Colonic mucosa (tissue), 4 donors: ENCODE results near the gene YPEL3. TPM values are rescaled to one million over a fixed set of nuclear protein-coding genes. Genes with fewer than 3 reads are reported as not detected.

Experiments
- DNase-seq: peaks from one replicate; pipeline ENCODE4 v3.0.0-alpha.2; 2020
- H3K27ac ChIP-seq: fragments of 200-600 bp; one replicate; pipeline ENCODE4 v1.8.0; 2021
- H3K27me3 ChIP-seq: fragments of 200-600 bp; one replicate; pipeline ENCODE4 v1.8.0; 2021
- H3K36me3 ChIP-seq: fragments of 200-600 bp; one replicate; pipeline ENCODE4 v1.8.0; 2021
- H3K4me1 ChIP-seq: fragments of 200-600 bp; one replicate; pipeline ENCODE4 v1.8.0; 2021; ENCODE audit warnings: mild to moderate bottlenecking
- H3K4me3 ChIP-seq: fragments of 200-600 bp; one replicate; pipeline ENCODE4 v1.8.0; 2021
- H3K9ac ChIP-seq, 2 donors: one replicate each; pipeline ENCODE4 v1.7.0; 2013; ENCODE audit warnings: control low read depth in 2 of 2, low read depth in 2 of 2, low read length in 2 of 2
- H3K9me3 ChIP-seq: fragments of 200-600 bp; one replicate; pipeline ENCODE4 v1.8.0; 2021
- intact Hi-C: fragments of 100-400 bp; cut with DNase I; formaldehyde crosslinking; loops from one replicate; pipeline ENCODE4 v1.14.1; 2022
- total RNA-seq, 2 donors: library from RNA; stranded (reverse); fragmentation: NEBNext Ultra II Directional in 1 of 2; extraction: Animal tissue kit (Norgen Biotek cat#: 25700) in 1 of 2; gene quantifications; one replicate each; pipeline ENCODE4 v1.2.1, GENCODE V29; 2021
- TF ChIP-seq, protein P1 (sequence below): fragments of 200-600 bp; IDR thresholded peaks from one replicate; pipeline ENCODE4 v1.8.0; 2022; ENCODE audit warnings: antibody characterized with exemption, mild to moderate bottlenecking
- donor health status: healthy.
- donor health status: DM: no; HTN: no; CAD: no.
- donor health status: DM: no; HTN: no; CAD: no.

Gene YPEL3
- total RNA-seq, 2 donors from 2014 or later, result 15.5 to 39.2 TPM

DNA sequence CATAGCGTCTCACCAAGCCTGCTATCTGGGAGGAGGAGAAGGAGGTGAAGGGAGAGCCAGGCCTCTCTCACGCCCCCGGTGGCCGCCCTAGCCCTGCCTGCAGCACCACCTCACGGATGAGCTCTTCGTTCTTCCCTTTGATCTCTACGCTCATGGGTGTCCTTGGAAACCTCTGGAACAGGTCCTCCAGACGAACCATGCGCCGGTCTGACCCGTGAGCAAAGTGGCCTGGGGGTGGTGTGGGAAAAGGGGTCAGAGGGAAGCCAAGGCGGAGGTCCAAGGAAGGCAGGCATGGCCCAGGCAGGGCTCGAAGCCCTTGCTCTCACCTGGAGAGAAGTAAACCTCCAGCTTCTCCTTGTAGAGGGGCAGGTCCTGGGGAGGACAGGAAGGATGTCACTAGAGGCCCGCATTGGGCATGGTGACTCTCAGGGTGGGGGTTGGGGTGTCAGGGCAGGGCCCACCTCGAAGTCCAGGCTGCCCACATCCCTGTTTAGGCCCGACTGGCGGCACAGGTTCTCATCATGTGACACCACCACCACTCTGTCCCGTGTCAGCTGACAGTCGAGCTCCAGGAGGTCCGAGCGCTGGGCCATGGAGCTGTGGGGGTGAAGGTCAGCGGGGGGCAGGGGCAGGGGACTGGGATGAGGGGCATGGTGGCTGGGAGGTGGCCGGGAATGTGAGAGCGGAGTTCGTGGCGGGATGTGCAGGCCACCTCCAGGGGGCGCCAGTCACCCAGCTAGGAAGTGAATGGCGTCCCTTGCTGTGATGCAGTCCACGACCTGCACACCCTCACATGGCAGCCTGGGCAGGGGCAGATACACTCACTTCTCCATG is 16.4 kb upstream of the YPEL3 start:
- Histone ChIP-seq H3K4me1 (peaks cover 25% of the 10 kb centered on the region), H3K4me3 (no peak overlapping the region), H3K27me3 (no peaks in the 10 kb centered on the region), H3K36me3 (no peaks in the 10 kb centered on the region), H3K9me3 (no peaks in the 10 kb centered on the region), H3K9ac (peak overlapping the region in 1 of 2 donors; percentile 78), H3K27ac (peak overlapping the region; percentile 79)
- intact Hi-C loops, result no loop called here
- TF ChIP-seq, protein P1, sequence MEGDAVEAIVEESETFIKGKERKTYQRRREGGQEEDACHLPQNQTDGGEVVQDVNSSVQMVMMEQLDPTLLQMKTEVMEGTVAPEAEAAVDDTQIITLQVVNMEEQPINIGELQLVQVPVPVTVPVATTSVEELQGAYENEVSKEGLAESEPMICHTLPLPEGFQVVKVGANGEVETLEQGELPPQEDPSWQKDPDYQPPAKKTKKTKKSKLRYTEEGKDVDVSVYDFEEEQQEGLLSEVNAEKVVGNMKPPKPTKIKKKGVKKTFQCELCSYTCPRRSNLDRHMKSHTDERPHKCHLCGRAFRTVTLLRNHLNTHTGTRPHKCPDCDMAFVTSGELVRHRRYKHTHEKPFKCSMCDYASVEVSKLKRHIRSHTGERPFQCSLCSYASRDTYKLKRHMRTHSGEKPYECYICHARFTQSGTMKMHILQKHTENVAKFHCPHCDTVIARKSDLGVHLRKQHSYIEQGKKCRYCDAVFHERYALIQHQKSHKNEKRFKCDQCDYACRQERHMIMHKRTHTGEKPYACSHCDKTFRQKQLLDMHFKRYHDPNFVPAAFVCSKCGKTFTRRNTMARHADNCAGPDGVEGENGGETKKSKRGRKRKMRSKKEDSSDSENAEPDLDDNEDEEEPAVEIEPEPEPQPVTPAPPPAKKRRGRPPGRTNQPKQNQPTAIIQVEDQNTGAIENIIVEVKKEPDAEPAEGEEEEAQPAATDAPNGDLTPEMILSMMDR, result peak; percentile 77
- DNase-seq, result peak; percentile 83

DNA sequence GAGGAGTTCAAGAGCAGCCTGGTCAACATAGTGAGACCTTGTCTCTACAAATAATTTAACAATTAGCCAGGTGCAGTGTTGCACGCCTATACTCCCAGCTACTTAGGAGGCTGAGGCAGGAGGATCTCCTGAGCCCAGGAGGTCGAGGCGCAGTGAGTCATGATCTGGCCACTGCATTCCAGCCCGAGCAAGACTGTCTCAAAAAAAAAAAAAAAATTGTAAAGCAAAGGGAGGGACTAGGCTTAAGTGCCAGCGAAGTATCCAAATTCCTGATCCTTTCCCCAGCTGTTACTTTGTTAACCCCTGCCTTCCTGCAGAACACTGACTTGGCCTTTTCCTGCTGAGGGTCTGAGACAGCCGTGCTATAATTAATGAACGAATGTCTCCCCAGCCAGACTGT is 14.6 kb upstream of the YPEL3 start:
- H3K4me3 ChIP-seq, result no peak overlapping the region
- no peak overlapping the region for H3K27ac ChIP-seq
- H3K9ac ChIP-seq, result no peak overlapping the region
- no peak for DNase-seq
- H3K36me3 ChIP-seq, result no peaks in the 10 kb centered on the region
- TF ChIP-seq, protein P1, result no peak
- peaks cover 19% of the 10 kb centered on the region for H3K4me1 ChIP-seq
- H3K27me3 ChIP-seq, result no peaks in the 10 kb centered on the region
- intact Hi-C loops, result no loop called here
- H3K9me3 ChIP-seq, result no peaks in the 10 kb centered on the region

DNA sequence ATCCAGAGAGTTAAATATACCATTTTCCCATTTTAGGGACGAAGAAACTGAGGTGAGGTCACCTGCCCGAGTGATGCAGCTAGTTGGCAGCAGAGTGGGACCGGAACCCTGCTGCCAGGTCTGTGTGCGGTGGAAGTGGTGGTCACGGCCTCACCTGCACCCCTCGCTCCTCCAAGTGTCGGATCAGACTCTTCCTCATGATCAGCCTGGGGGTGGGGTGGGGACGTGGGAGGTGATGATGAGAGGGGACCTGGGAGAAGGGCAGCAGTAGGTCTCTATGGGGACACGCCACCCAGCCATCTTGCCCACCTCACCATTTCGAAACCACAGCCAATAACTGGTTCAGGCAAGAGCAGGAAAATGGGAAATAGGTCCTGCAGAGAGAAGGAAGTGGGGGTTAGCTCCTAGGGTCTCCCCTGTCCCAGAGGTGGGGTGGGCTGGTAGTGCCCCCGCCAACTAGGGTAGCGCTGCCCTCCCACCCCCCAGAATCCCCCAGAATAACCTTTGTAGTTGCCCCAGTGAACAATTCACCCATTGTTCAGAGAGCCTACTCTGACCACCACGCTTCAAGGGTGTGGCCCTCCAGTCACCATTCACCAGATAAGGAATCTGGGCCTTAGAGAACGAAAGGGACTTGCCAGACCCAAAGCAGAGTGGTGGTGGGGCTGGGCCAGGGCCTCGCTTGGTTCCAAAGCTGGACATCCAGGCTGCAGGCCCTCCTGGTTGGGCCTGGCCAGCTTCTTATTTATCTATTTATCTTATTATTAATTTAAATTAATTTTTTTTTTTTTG is 12.2 kb upstream of the YPEL3 start:
- peaks cover 2% of the 10 kb centered on the region for H3K4me1 ChIP-seq
- TF ChIP-seq, protein P1, result no peak
- DNase-seq, result no peak
- H3K4me3 ChIP-seq, result no peak overlapping the region
- H3K36me3 ChIP-seq, result no peaks in the 10 kb centered on the region
- H3K9me3 ChIP-seq, result no peaks in the 10 kb centered on the region
- no peak overlapping the region for H3K27ac ChIP-seq
- no peaks in the 10 kb centered on the region for H3K27me3 ChIP-seq
- intact Hi-C loops, result no loop called here
- H3K9ac ChIP-seq, result no peak overlapping the region

DNA sequence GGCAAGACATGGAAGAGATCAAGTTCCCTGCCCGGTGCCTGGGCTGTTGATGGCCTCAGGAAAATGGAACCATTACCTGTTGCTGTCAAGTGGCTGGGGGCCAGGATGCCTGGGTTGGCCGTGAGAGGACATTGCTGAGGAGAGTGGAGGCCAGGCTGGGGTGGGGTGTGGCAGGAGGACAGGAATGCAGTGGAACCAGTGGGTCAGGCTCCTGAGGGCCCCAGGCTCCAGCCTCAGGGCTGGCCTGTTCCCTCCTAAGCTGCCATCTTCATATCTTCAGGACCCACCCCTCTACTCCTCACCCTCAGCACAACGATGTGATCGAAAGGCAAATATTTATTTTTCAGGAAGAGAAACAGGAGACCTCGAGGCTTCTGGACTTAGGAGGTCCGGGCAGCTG is 8.5 kb upstream of the YPEL3 start:
- H3K27me3 ChIP-seq, result no peaks in the 10 kb centered on the region
- TF ChIP-seq, protein P1, result no peak
- no peak overlapping the region for H3K27ac ChIP-seq
- no peak overlapping the region for H3K4me3 ChIP-seq
- H3K4me1 ChIP-seq, result no peaks in the 10 kb centered on the region
- H3K9ac ChIP-seq, result no peak overlapping the region
- no peaks in the 10 kb centered on the region for H3K9me3 ChIP-seq
- intact Hi-C loops, result no loop called here
- no peaks in the 10 kb centered on the region for H3K36me3 ChIP-seq
- DNase-seq, result no peak

DNA sequence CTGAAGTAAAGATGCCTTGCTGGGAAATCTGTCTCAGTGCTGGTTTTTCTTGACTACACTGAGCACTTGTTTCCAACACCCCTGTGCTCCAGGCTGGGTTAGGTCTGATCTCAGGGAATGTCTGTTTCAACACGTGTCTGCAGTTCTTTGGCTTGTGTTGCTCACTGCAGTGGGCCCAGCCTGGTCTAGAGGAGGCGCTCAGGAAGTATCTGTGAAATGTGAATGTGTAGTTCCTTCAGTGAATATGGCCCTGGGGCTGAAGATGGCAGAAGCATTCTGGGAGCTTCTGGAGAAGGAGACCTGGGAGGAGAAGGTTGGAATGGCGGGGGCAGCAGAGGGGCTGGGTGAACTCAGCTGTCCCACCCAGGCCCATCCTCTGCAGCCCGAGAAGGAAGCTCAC is 8.1 kb upstream of the YPEL3 start:
- Histone ChIP-seq H3K9ac (no peak overlapping the region), H3K27me3 (no peaks in the 10 kb centered on the region), H3K9me3 (no peaks in the 10 kb centered on the region), H3K36me3 (no peaks in the 10 kb centered on the region), H3K27ac (no peak overlapping the region), H3K4me3 (no peak overlapping the region), H3K4me1 (no peaks in the 10 kb centered on the region)
- TF ChIP-seq, protein P1, result no peak
- intact Hi-C loops, result no loop called here
- no peak for DNase-seq
